ENCODE data around the gene COX6B2. TPM values are rescaled to one million over a fixed set of nuclear protein-coding genes. Genes with fewer than 3 reads are reported as not detected.

COX6B2 gene
- total RNA-seq, 1 donor from 2014 or later, result not detected

DNA sequence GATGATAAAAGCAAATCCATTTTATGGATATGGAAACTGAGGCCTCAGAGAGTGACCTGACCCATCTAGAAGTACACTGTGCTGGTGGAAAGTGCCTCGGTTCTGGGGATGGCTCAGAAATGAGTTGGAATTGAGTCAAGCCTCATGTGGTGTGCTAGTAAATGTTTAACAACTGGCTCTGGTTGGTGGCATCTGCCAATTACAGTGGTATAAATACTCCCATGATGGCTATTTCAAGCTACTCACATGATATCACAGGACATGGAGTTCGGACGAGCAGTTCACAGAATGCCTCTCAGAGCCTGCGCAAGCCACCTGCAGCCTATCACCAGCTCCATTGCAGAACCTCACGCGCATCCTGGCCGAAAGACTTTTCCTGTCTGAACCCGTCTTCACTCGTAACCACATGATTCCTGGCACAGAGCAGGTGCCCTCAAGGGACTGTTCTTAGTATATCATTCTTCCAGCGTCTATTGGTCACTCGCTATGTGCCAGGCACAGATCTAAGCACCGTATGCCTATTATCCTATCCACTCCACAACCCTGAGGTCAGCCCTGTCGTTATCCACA, 38.5 kb downstream of the COX6B2 start:
- H4K20me1 ChIP-seq (ENCODE audit: low read depth), result no peaks in the 10 kb centered on the region
- peak overlapping the region; percentile 55 for H3K27ac Mint-ChIP-seq

DNA sequence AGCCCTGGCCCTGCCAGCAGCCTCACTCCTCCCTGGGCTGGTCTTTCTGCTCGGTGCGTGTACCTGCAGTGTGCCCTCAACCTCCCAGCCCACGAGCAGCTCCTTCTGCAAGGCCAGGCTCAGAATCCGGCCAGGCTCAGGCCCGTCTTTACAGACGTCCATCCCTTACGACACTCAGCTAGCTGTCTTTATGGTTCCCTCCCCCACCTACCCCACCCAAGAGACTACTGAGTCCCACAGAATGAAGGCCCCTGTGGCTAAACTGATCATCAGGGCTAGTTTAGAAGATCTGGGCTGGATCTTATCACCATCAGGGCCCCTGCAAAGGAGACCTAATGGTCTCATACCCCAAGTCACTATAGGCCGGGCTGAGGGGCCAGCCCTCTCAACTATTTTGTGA, 40.1 kb downstream of the COX6B2 start:
- Mint-ChIP-seq H3K9me3 (no peaks in the 10 kb centered on the region), H3K27ac (no peak overlapping the region), H3K36me3 (peaks cover 12% of the 10 kb centered on the region), H3K27me3 (ENCODE audit: insufficient read depth, low read depth) (peaks cover 10% of the 10 kb centered on the region), H3K4me3 (no peak overlapping the region), H3K4me1 (peaks cover 12% of the 10 kb centered on the region)
- H3K9me3 ChIP-seq (ENCODE audit: low read depth), result no peaks in the 10 kb centered on the region
- no peaks in the 10 kb centered on the region for H3K4me1 ChIP-seq
- no peaks in the 10 kb centered on the region for H3K79me2 ChIP-seq (ENCODE audit: low read depth)
- H3F3A ChIP-seq (ENCODE audit: low read depth), result peaks cover 10% of the 10 kb centered on the region
- H3K27me3 ChIP-seq, result no peaks in the 10 kb centered on the region
- no peaks in the 10 kb centered on the region for H3K36me3 ChIP-seq
- no peak for TF ChIP-seq EZH2 (IDR thresholded peaks at IDR 0.05)
- no peak for TF ChIP-seq EZH2phosphoT487 (IDR thresholded peaks at IDR 0.05)
- TF ChIP-seq CTCF (IDR thresholded peaks at IDR 0.05), result no peak
- no peak overlapping the region for H3K4me3 ChIP-seq
- H3K4me2 ChIP-seq, result no peak overlapping the region
- no peak overlapping the region for H2AFZ ChIP-seq (replicated peaks)
- no peak overlapping the region for H3K27ac ChIP-seq
- no peak overlapping the region for H3K9ac ChIP-seq
- no peak for DNase-seq (ENCODE audit: low spot score)
- no peaks in the 10 kb centered on the region for H4K20me1 ChIP-seq (ENCODE audit: low read depth)

More for the DNA sequence above, 38.5 kb downstream of the COX6B2 start:
- H3K4me3 Mint-ChIP-seq, result no peak overlapping the region
- Histone ChIP-seq H3K36me3 (no peaks in the 10 kb centered on the region), H3K27me3 (no peaks in the 10 kb centered on the region), H3K4me3 (no peak overlapping the region), H3K27ac (no peak overlapping the region), H3K4me1 (no peaks in the 10 kb centered on the region), H3F3A (ENCODE audit: low read depth) (peaks cover 10% of the 10 kb centered on the region), H3K9ac (no peak overlapping the region), H3K79me2 (ENCODE audit: low read depth) (no peaks in the 10 kb centered on the region), H3K9me3 (ENCODE audit: low read depth) (no peaks in the 10 kb centered on the region), H2AFZ (replicated peaks) (no peak overlapping the region), H3K4me2 (no peak overlapping the region)
- TF ChIP-seq EZH2phosphoT487 (IDR thresholded peaks at IDR 0.05) (no peak), CTCF (IDR thresholded peaks at IDR 0.05) (no peak), EZH2 (IDR thresholded peaks at IDR 0.05) (no peak)
- peaks cover 7% of the 10 kb centered on the region for H3K4me1 Mint-ChIP-seq
- no peaks in the 10 kb centered on the region for H3K9me3 Mint-ChIP-seq
- no peak for DNase-seq (ENCODE audit: low spot score)
- H3K27me3 Mint-ChIP-seq (ENCODE audit: insufficient read depth, low read depth), result peaks cover 13% of the 10 kb centered on the region
- H3K36me3 Mint-ChIP-seq, result peaks cover 4% of the 10 kb centered on the region

GRCh38 chr19:55312621-55313512, 41.7 kb downstream of the COX6B2 start:
- TF ChIP-seq EZH2 (IDR thresholded peaks at IDR 0.05) (no peak), CTCF (IDR thresholded peaks at IDR 0.05) (no peak), EZH2phosphoT487 (IDR thresholded peaks at IDR 0.05) (no peak)
- peak overlapping the region; percentile 42 for H3K27ac Mint-ChIP-seq
- no peaks in the 10 kb centered on the region for H4K20me1 ChIP-seq (ENCODE audit: low read depth)
- H3K36me3 Mint-ChIP-seq, result peaks cover 19% of the 10 kb centered on the region
- peaks cover 10% of the 10 kb centered on the region for H3F3A ChIP-seq (ENCODE audit: low read depth)
- DNase-seq (ENCODE audit: low spot score), result no peak
- no peaks in the 10 kb centered on the region for H3K9me3 Mint-ChIP-seq
- H3K9ac ChIP-seq, result no peak overlapping the region
- H3K27ac ChIP-seq, result peak overlapping the region; percentile 53
- peaks cover 10% of the 10 kb centered on the region for H3K27me3 Mint-ChIP-seq (ENCODE audit: insufficient read depth, low read depth)
- H3K4me3 ChIP-seq, result no peak overlapping the region
- H3K4me2 ChIP-seq, result no peak overlapping the region
- no peaks in the 10 kb centered on the region for H3K9me3 ChIP-seq (ENCODE audit: low read depth)
- H3K79me2 ChIP-seq (ENCODE audit: low read depth), result no peaks in the 10 kb centered on the region
- no peaks in the 10 kb centered on the region for H3K27me3 ChIP-seq
- no peaks in the 10 kb centered on the region for H3K4me1 ChIP-seq
- H2AFZ ChIP-seq (replicated peaks), result no peak overlapping the region
- H3K4me3 Mint-ChIP-seq, result peak overlapping the region; percentile 44
- no peaks in the 10 kb centered on the region for H3K36me3 ChIP-seq
- peaks cover 15% of the 10 kb centered on the region for H3K4me1 Mint-ChIP-seq
